ENCODE results near the gene EXD2.

DNA sequence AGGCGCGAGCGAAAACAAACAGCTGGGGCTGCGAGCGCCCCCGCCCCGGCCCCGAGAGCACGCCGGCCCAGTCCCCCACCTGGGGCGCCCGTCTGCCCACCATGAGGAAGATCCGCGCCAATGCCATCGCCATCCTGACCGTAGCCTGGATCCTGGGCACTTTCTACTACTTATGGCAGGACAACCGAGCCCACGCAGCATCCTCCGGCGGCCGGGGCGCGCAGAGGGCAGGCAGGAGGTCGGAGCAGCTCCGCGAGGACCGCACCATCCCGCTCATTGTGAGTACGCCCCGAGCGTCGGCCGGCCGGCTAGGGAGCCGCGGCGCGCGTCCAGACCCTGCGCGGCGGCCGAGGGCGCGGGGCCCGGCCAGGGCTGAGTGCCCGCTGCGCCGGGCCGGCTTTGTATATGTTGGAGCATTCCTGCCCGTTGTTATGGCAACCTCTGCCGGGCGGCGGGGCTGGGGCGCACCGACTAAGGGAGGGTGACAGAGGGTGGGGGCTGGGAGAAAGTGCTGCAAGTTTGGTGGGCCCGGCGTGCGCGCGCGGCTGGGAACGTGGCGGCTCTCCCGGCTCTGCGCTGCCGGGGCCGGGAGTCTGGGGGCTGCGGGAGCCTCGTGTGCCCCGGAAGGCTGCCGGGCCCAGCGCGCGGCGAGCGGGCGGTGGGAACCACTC, 69.0 kb downstream of the EXD2 start:
- TF ChIP-seq, protein P1, sequence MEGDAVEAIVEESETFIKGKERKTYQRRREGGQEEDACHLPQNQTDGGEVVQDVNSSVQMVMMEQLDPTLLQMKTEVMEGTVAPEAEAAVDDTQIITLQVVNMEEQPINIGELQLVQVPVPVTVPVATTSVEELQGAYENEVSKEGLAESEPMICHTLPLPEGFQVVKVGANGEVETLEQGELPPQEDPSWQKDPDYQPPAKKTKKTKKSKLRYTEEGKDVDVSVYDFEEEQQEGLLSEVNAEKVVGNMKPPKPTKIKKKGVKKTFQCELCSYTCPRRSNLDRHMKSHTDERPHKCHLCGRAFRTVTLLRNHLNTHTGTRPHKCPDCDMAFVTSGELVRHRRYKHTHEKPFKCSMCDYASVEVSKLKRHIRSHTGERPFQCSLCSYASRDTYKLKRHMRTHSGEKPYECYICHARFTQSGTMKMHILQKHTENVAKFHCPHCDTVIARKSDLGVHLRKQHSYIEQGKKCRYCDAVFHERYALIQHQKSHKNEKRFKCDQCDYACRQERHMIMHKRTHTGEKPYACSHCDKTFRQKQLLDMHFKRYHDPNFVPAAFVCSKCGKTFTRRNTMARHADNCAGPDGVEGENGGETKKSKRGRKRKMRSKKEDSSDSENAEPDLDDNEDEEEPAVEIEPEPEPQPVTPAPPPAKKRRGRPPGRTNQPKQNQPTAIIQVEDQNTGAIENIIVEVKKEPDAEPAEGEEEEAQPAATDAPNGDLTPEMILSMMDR (CRISPR knock-in tag; IDR thresholded peaks at IDR 0.05): no peak
- TF ChIP-seq ZNF274 (CRISPR knock-in tag; IDR thresholded peaks at IDR 0.05) (no peak), EZH2 (conservative IDR thresholded peaks at IDR 0.05; ENCODE audit: low read depth, low read length) (no peak)
- TF ChIP-seq, protein P2, sequence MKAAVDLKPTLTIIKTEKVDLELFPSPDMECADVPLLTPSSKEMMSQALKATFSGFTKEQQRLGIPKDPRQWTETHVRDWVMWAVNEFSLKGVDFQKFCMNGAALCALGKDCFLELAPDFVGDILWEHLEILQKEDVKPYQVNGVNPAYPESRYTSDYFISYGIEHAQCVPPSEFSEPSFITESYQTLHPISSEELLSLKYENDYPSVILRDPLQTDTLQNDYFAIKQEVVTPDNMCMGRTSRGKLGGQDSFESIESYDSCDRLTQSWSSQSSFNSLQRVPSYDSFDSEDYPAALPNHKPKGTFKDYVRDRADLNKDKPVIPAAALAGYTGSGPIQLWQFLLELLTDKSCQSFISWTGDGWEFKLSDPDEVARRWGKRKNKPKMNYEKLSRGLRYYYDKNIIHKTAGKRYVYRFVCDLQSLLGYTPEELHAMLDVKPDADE (CRISPR knock-in tag; IDR thresholded peaks at IDR 0.05): no peak

Measured in HepG2 (cell line).